K562 (cell line): ENCODE measurements around the gene CD300LB. TPM values are rescaled to one million over a fixed set of nuclear protein-coding genes. Genes with fewer than 3 reads are reported as not detected.

Experiments used
- ATAC-seq: fragments of 200-7000 bp; cut with Tn5 transposase; 3 replicates; pipeline ENCODE4 v1.9.1; 2020; ENCODE audit warnings: moderate library complexity
- BruUV-seq: library from RNA; stranded (reverse); fragments of 400-500 nt; replicated peaks from 2 replicates; lab custom pipeline; 2021; lab: Mats Ljungman, UMichigan
- CTCF ChIA-PET: fragments of 300-600 bp; formaldehyde crosslinking; extraction: SDS; loops from one replicate; lab custom pipeline; 2021; ENCODE audit warnings: low intra/inter-chr PET ratio; lab: Yijun Ruan, JAX
- POLR2A ChIA-PET: fragments of 300-600, 350-650 bp; sonication (Branson Sonifier 250); formaldehyde crosslinking; extraction: SDS; loops from one replicate; lab custom pipeline; 2021; ENCODE audit warnings: antibody characterized with exemption, inconsistent platforms; lab: Yijun Ruan, JAX
- DNase-seq, 4 experiments: peaks; one replicate each; pipeline versions ENCODE4 v3.0.0 to v3.0.0-alpha.2; 2011 to 2018; ENCODE audit warnings: low spot score in 3 of 4, mixed read lengths in 3 of 4; ENCODE audit errors: extremely low read depth in 1 of 4
- FAIRE-seq: peaks from 2 replicates; lab custom pipeline; 2011; peaks lifted over from hg19 to GRCh38; lab: Jason Lieb, UNC
- H2AFZ ChIP-seq: 2 replicates; pipeline ENCODE4 v1.6.0; 2011; ENCODE audit warnings: low read depth, low read length, control low read depth, inconsistent platforms
- H3K27ac ChIP-seq: fragments of 200-600 bp; 3 replicates; pipeline ENCODE4 v1.8.0; 2011; ENCODE audit warnings: low read depth, mild to moderate bottlenecking, control low read depth, inconsistent platforms, low read length, moderate library complexity, mixed read lengths; ENCODE audit errors: extremely low read depth
- H3K27me3 ChIP-seq, 2 experiments: fragments of 300-600 bp in 1 of 2; 2 replicates in 1 of 2; 3 replicates in 1 of 2; pipeline versions ENCODE4 v1.6.0 to v1.8.0; 2011; ENCODE audit warnings: inconsistent platforms in 2 of 2, low read length in 2 of 2, mild to moderate bottlenecking in 1 of 2, mixed read lengths in 1 of 2, moderate library complexity in 1 of 2; ENCODE audit not compliant: control insufficient read depth in 2 of 2, insufficient read depth in 2 of 2
- H3K36me3 ChIP-seq: fragments of 300-600 bp; 3 replicates; pipeline ENCODE4 v1.8.0; 2011; ENCODE audit warnings: mild to moderate bottlenecking, low read length, inconsistent platforms; ENCODE audit not compliant: control insufficient read depth, insufficient read depth
- H3K4me1 ChIP-seq, 2 experiments: fragments of 200-600 bp in 1 of 2; replicated peaks in 1 of 2; 2 replicates in 1 of 2; 3 replicates in 1 of 2; pipeline versions ENCODE4 v1.5.1 to v1.8.0; 2011; ENCODE audit warnings: inconsistent platforms in 2 of 2, low read length in 2 of 2, mild to moderate bottlenecking in 1 of 2, mixed read lengths in 1 of 2, moderate library complexity in 1 of 2; ENCODE audit not compliant: control insufficient read depth in 2 of 2, insufficient read depth in 2 of 2
- H3K4me2 ChIP-seq: 2 replicates; pipeline ENCODE4 v1.6.1; 2011; ENCODE audit warnings: low read length, control low read depth, inconsistent platforms, mixed read lengths; ENCODE audit not compliant: insufficient read depth
- H3K4me3 ChIP-seq: fragments of 200-600 bp; sonication (generic), shearing (Covaris generic); 2 replicates; pipeline ENCODE4 v1.5.1; 2016; ENCODE audit warnings: control low read depth, inconsistent platforms
- H3K79me2 ChIP-seq: fragments of 200-600 bp; 3 replicates; pipeline ENCODE4 v1.8.0; 2011; ENCODE audit warnings: low read length, inconsistent platforms; ENCODE audit not compliant: control insufficient read depth, insufficient read depth
- H3K9ac ChIP-seq, 2 experiments: 2 replicates each; pipeline versions ENCODE4 v1.6.0 to v1.6.1; 2011; ENCODE audit warnings: low read depth in 2 of 2, low read length in 2 of 2, control low read depth in 1 of 2, inconsistent platforms in 1 of 2, mild to moderate bottlenecking in 1 of 2, mixed read lengths in 1 of 2; ENCODE audit not compliant: insufficient read depth in 1 of 2
- H3K9me1 ChIP-seq: one replicate; pipeline ENCODE4 v1.6.0; 2011; ENCODE audit warnings: inconsistent platforms, mild to moderate bottlenecking, low read length, moderate library complexity; ENCODE audit not compliant: control insufficient read depth, insufficient read depth
- H3K9me3 ChIP-seq: replicated peaks from 2 replicates; pipeline ENCODE4 v1.5.1; 2011; ENCODE audit warnings: low read depth, low read length, inconsistent platforms; ENCODE audit not compliant: control insufficient read depth, insufficient read depth
- H4K20me1 ChIP-seq: replicated peaks from 2 replicates; pipeline ENCODE4 v1.6.1; 2011; ENCODE audit warnings: low read length, inconsistent platforms, mixed read lengths; ENCODE audit not compliant: control insufficient read depth, insufficient read depth
- BRD9 ChIP-seq: fragments of 450-650 bp; IDR thresholded peaks from 2 replicates; pipeline ENCODE4 v1.6.1; 2018; ENCODE audit warnings: low read depth; ENCODE audit not compliant: partially characterized antibody
- CAMTA2 ChIP-seq: fragments of 250-450 bp; sonication (Bioruptor Pico); conservative IDR thresholded peaks from 2 replicates; pipeline ENCODE4 v1.5.1; 2022
- GABPA ChIP-seq: fragments of 200-800 bp; sonication (Bioruptor generic); conservative IDR thresholded peaks from 2 replicates; pipeline ENCODE4 v1.6.1; 2016; ENCODE audit warnings: low read depth, missing genetic modification characterization, missing compliant biosample characterization
- HEY1 ChIP-seq: fragments of 250-450 bp; sonication (Bioruptor Pico); IDR thresholded peaks from 2 replicates; pipeline ENCODE4 v1.5.0; 2020; ENCODE audit warnings: mild to moderate bottlenecking, moderate library complexity, borderline replicate concordance
- ILK ChIP-seq: fragments of 450-650 bp; IDR thresholded peaks from 2 replicates; pipeline ENCODE4 v1.6.1; 2016; ENCODE audit warnings: missing genetic modification characterization, low read depth, mild to moderate bottlenecking, missing compliant biosample characterization, moderate library complexity, borderline replicate concordance
- MAFG ChIP-seq: fragments of 450-650 bp; conservative IDR thresholded peaks from 2 replicates; pipeline ENCODE4 v1.6.1; 2016; ENCODE audit warnings: missing genetic modification characterization, missing compliant biosample characterization
- MTA1 ChIP-seq: fragments of 450-650 bp; IDR thresholded peaks from 2 replicates; pipeline ENCODE4 v1.6.1; 2017; ENCODE audit warnings: borderline replicate concordance
- MYC ChIP-seq, 2 experiments: fragments of 250-450 bp in 1 of 2; sonication (Bioruptor Pico) in 1 of 2; IDR thresholded peaks; 2 replicates each; pipeline versions ENCODE4 v1.5.1 to v1.6.1; 2012 to 2021; ENCODE audit warnings: low read depth in 2 of 2, borderline replicate concordance in 1 of 2, improper control_type of control experiment in 1 of 2, low read length in 1 of 2, mild to moderate bottlenecking in 1 of 2, moderate library complexity in 1 of 2
- NFE2 ChIP-seq: IDR thresholded peaks from 2 replicates; pipeline ENCODE4 v1.6.1; 2014; ENCODE audit warnings: antibody characterized with exemption, low read depth
- NR2C2 ChIP-seq, 2 experiments: fragments of 200-800 bp in 1 of 2; sonication (Bioruptor generic) in 1 of 2; sonication (generic) in 1 of 2; formaldehyde crosslinking in 1 of 2; IDR thresholded peaks; 2 replicates each; pipeline versions ENCODE4 v1.6.1 to v1.8.0; 2016 to 2022; ENCODE audit warnings: mild to moderate bottlenecking in 1 of 2, missing compliant biosample characterization in 1 of 2, missing genetic modification characterization in 1 of 2, missing genetic modification reagents in 1 of 2
- PCBP1 ChIP-seq: fragments of 200-400 bp; formaldehyde crosslinking; IDR thresholded peaks from 2 replicates; pipeline ENCODE4 v1.6.1; 2018; ENCODE audit warnings: mild to moderate bottlenecking, low read depth, low read length; ENCODE audit not compliant: poor library complexity, severe bottlenecking
- RBM39 ChIP-seq: fragments of 200-400 bp; formaldehyde crosslinking; optimal IDR thresholded peaks from 2 replicates; pipeline ENCODE3; 2018; ENCODE audit warnings: low read depth, low read length
- RFX5 ChIP-seq: IDR thresholded peaks from 2 replicates; pipeline ENCODE4 v1.6.1; 2011; ENCODE audit warnings: low read depth, mild to moderate bottlenecking, improper control_type of control experiment, low read length
- SAFB ChIP-seq: fragments of 200-400 bp; formaldehyde crosslinking; IDR thresholded peaks from 2 replicates; pipeline ENCODE4 v1.6.1; 2017; ENCODE audit warnings: low read depth, low read length, borderline replicate concordance
- SAFB2 ChIP-seq: fragments of 200-400 bp; formaldehyde crosslinking; IDR thresholded peaks from 2 replicates; pipeline ENCODE4 v1.6.1; 2018; ENCODE audit warnings: borderline replicate concordance, low read length, low read depth, moderate library complexity; ENCODE audit not compliant: severe bottlenecking
- SMAD2 ChIP-seq: fragments of 150-350 bp; IDR thresholded peaks from 2 replicates; pipeline ENCODE4 v1.6.1; 2014; ENCODE audit warnings: low read depth, mild to moderate bottlenecking, low read length
- SMARCE1 ChIP-seq: fragments of 450-650 bp; IDR thresholded peaks from 2 replicates; pipeline ENCODE4 v1.7.1; 2016; ENCODE audit warnings: mild to moderate bottlenecking
- SPI1 ChIP-seq: IDR thresholded peaks from 2 replicates; pipeline ENCODE4 v1.6.1; 2011; ENCODE audit warnings: low read depth, low read length, control low read depth, borderline replicate concordance
- SRSF1 ChIP-seq: fragments of 200-400 bp; formaldehyde crosslinking; IDR thresholded peaks from 2 replicates; pipeline ENCODE4 v1.6.1; 2017; ENCODE audit warnings: mild to moderate bottlenecking, low read depth, low read length, moderate library complexity
- TAF7 ChIP-seq: fragments of 450-650 bp; IDR thresholded peaks from 2 replicates; pipeline ENCODE4 v1.6.1; 2016; ENCODE audit warnings: missing genetic modification characterization, missing compliant biosample characterization
- TFAM ChIP-seq: fragments of 250-450 bp; sonication (Bioruptor Pico); conservative IDR thresholded peaks from 2 replicates; pipeline ENCODE4 v1.5.0; 2021; ENCODE audit warnings: mild to moderate bottlenecking, moderate library complexity
- YBX1 ChIP-seq: fragments of 450-650 bp; IDR thresholded peaks from 2 replicates; pipeline ENCODE4 v1.7.1; 2016; ENCODE audit warnings: mild to moderate bottlenecking
- ZNF583 ChIP-seq: fragments of 250-450 bp; sonication (Bioruptor Pico); IDR thresholded peaks from 2 replicates; pipeline ENCODE4 v1.4.0; 2020
- WGBS: fragments of 100-300 bp; shearing (Covaris generic); methylation state at CpG from one replicate; pipeline ENCODE4 v1.1.6; 2016; ENCODE audit warnings: low coverage, mixed read lengths; ENCODE audit not compliant: insufficient coverage; ENCODE audit errors: missing lambda C conversion rate; 5-methylcytosine and 5-hydroxymethylcytosine counted together
- in situ Hi-C: fragments of 300-500 bp; cut with MboI; formaldehyde crosslinking; loops from 4 replicates; pipeline ENCODE4 v1.15.0; 2018; ENCODE audit warnings: inconsistent platforms, mixed read lengths
- intact Hi-C: fragments of 100-400 bp; cut with micrococcal nuclease; formaldehyde crosslinking; loops from 2 replicates; pipeline ENCODE4 v1.14.2; 2022
- polyA plus RNA-seq, 8 experiments: library from polyadenylated mRNA; depleted of rRNA in 4 of 8; stranded (reverse) in 5 of 8; unstranded in 3 of 8; fragments of >200 nt; fragmentation: Nextera tagmentation in 2 of 8; fragmentation: Illumina TruSeq in 1 of 8; extraction: Ambion mirVana in 2 of 8; extraction: Trizol in 1 of 8; gene quantifications; 2 replicates each; pipeline versions ENCODE4 v1.2.1 to v1.2.3, GENCODE V29; 2011 to 2014; ENCODE audit warnings: inconsistent platforms in 1 of 8, missing spikeins in 1 of 8
- total RNA-seq, 7 experiments: library from RNA; depleted of rRNA in 6 of 7; stranded (reverse); fragments of >200 nt in 6 of 7; fragmentation: Illumina TruSeq in 2 of 7; extraction: Trizol in 2 of 7; gene quantifications; 2 replicates each; pipeline versions ENCODE4 v1.2.1 to v1.2.3, GENCODE V29; 2011 to 2021; ENCODE audit warnings: low replicate concordance in 1 of 7
- TF ChIP-seq, protein P1 (sequence below): fragments of 250-450 bp; sonication (Bioruptor Pico); IDR thresholded peaks from 2 replicates; pipeline ENCODE4 v1.4.0; 2020

CD300LB gene
- total and polyA plus RNA-seq, 9 of the 15 experiments (the other 6 are each of a cell fraction or from before 2014, with no cell fraction given) = not detected

DNA sequence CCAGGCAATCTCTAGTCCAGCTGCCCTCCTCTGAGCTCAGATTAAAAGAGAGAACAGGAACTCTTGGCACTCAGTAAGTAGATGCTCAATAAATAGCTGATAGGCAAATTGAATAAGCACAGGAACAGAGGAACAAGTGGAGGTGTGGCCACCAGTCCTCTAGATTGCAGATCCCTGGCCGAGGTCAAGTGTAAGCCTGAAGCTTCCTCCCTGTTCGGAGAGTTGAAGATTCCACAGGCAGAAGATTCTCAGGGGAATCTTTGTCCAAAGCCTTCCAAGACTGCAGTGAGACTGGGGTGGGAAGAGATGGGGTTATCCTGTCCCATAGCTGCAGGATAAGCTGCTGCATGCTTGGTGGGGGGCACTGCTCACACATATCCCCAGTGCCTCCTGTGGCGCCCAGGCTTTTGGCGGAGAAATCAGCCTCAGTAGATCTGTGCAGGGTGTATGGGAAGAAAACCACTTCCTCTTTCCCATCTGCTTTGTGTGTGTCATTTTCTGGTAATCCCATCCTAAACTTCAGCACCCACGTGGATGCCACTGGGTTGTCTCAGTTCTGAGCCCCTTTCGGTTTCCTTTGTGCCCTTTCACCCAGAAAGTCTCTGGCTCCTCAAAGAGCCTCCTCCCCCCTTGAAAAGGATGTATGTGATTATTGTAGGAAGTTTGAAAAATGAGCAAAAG, 52.7 kb downstream of the CD300LB start:
- ATAC-seq (no peak), FAIRE-seq (no peak), DNase-seq (no peak)
- ChIA-PET POLR2A (no interaction called here), CTCF (no interaction called here)
- Histone ChIP-seq H3K9me1 (no peaks in the 10 kb centered on the region), H3K9ac (no peak overlapping the region), H2AFZ (no peak overlapping the region), H3K36me3 (no peaks in the 10 kb centered on the region), H3K4me2 (no peak overlapping the region), H3K4me3 (no peak overlapping the region), H3K4me1 (peaks cover 0 to 5% of the 10 kb centered on the region in 2 experiments; a peak in 3 of 5 replicates), H3K9me3 (no peaks in the 10 kb centered on the region), H3K27ac (no peak overlapping the region), H3K79me2 (no peaks in the 10 kb centered on the region), H3K27me3 (peaks cover 3 to 64% of the 10 kb centered on the region in 2 experiments; a peak in 2 of 5 replicates), H4K20me1 (no peaks in the 10 kb centered on the region)
- intact Hi-C loops (no loop called here), in situ Hi-C loops (no loop called here)
- no TSS peak for BruUV-seq
- WGBS = under 1% methylated on average over 6 of the region's 6 CpGs
- TF ChIP-seq MAFG (tag) (no peak), TAF7 (tag) (no peak), CAMTA2 (CRISPR knock-in tag) (no peak), MYC (IDR thresholded peaks at IDR 0.05; ENCODE audit: low read depth, low read length) (0 out of 2 replicates have a peak, but pooled peaks have one; percentile 17), MYC (CRISPR knock-in tag; IDR thresholded peaks at IDR 0.05; ENCODE audit: borderline replicate concordance, low read depth) (no peak), SAFB (no peak), SPI1 (peak; percentile 98), MTA1 (no peak), NFE2 (no peak), RFX5 (no peak), BRD9 (no peak), SRSF1 (no peak), TFAM (CRISPR knock-in tag) (no peak), RBM39 (no peak), SAFB2 (no peak), HEY1 (CRISPR knock-in tag) (no peak), GABPA (tag) (peak; percentile 44; the same call in 1 of the 2 replicates), PCBP1 (no peak), NR2C2 (CRISPR knock-in tag; IDR thresholded peaks at IDR 0.05) (no peak), NR2C2 (tag; IDR thresholded peaks at IDR 0.05) (peak; percentile 58; the same call in 1 of the 2 replicates), SMAD2 (no peak), YBX1 (no peak), ILK (tag) (no peak), ZNF583 (CRISPR knock-in tag) (no peak), SMARCE1 (peak; percentile 30; the same call in 1 of the 2 replicates)
- TF ChIP-seq, protein P1, sequence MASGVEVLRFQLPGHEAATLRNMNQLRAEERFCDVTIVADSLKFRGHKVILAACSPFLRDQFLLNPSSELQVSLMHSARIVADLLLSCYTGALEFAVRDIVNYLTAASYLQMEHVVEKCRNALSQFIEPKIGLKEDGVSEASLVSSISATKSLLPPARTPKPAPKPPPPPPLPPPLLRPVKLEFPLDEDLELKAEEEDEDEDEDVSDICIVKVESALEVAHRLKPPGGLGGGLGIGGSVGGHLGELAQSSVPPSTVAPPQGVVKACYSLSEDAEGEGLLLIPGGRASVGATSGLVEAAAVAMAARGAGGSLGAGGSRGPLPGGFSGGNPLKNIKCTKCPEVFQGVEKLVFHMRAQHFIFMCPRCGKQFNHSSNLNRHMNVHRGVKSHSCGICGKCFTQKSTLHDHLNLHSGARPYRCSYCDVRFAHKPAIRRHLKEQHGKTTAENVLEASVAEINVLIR = no peak
